Skin of body (tissue), 2 donors: ENCODE data around the gene PARP3. TPM values are rescaled to one million over a fixed set of nuclear protein-coding genes. Genes with fewer than 3 reads are reported as not detected.

Experiments
- DNase-seq: peaks from one replicate; lab custom pipeline; 2025; lab: John Stamatoyannopoulos, UW
- total RNA-seq: library from RNA; depleted of rRNA; stranded (reverse); fragments of >200 nt; gene quantifications from one replicate; pipeline ENCODE4 v1.2.3, GENCODE V29; 2014

PARP3 gene
- total RNA-seq, 1 donor from 2014 or later, result 3.7 TPM

DNA sequence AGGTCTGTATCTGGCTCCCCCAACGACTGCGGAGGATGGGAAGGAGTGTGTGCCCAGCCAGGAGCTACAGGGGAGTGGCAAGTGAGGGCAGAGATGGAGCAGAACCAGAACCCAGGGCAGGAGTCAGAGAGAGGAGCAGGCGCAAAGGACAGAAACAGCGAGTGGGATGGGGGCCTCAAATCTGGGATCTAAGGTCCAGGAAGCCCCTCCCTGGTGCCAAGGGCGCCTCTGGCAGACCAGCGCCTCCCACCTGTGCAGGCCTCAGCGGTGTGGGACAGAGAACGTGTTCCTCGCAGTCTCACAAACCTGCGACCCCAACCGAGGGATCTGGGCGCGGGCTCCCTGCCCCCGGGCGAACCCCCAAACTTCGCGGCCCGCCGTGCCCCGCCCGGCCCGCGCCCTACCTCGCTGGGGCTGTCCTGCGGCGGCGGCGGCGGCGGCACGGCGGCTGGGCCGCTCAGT is 24.8 kb downstream of the PARP3 start:
- DNase-seq, result peak; percentile 25

DNA sequence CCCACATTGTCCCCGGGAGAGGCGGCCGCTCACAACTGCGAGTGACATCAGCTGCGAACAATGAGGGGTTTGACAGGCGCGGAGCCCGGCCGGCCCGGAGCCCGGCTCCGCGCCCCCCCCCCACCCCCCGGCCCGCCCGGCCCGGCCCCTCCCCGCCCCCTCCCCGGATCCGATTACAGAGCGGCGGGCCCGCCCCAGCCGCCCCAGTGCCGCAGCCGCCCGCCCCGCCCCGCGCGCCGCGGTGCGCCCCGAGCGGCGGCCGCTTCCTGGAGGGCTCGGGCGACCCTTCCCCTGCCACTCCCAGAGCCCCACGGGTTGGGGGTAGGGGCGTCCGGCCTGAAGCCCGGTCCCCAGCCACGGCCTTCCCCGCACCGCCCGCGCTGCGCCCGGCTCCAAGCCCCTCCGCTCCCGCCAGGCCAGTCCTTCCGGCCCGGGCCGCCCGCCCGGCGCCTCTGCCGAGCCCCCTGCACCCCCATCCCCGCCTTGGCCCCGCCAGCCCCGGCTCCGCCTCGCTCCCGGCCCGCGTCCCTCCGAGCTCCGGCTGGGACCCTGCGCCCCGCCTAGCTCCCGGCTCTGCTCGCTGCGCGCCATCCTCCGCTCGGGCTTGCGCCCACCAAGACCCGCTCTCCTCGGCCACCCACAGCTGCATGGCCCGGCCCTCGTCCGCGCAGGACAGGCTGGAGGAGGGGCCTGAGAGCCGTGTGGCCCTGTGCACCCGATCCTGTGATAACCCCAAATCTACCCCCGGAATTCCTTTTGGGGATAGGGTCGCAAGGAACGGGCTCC is 25.4 kb downstream of the PARP3 start, which contains the start of gene PCBP4:
PCBP4 (minus strand) TSS at position 71 of the 786 bp plus-strand sequence. CDS start 6,214 bp downstream, outside the sequence.
- DNase-seq, result peak; percentile 19

DNA sequence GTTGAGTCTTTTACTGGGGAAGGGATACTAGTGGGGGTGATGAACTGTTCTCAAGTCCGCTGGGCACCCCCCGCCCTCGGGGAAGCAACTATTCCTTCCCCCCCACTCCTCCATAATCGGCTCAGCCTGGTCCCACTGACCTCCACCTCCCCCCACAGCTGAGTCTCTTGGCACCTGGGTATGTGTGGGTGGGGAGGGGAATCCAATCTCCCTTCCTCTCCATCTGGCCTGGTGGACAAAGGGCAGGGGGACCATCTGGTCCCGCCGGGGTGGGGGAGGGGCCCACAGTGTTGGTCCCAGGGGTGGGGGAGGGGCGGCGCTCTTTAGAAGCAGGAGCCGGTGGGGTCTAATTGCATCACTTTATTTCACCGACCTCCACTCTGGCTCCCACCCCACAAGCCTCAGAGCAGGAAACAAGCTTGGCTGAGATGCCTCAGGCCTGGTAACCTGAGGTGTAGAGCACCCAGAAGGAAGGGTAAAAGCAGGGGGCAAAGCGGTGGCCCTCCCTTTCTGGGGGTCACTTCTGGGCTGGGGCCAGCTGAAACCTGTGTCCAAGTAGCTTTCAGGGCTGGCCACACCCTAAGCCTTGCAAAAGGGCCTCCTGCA is 26.1 kb downstream of the PARP3 start:
- no peak for DNase-seq

DNA sequence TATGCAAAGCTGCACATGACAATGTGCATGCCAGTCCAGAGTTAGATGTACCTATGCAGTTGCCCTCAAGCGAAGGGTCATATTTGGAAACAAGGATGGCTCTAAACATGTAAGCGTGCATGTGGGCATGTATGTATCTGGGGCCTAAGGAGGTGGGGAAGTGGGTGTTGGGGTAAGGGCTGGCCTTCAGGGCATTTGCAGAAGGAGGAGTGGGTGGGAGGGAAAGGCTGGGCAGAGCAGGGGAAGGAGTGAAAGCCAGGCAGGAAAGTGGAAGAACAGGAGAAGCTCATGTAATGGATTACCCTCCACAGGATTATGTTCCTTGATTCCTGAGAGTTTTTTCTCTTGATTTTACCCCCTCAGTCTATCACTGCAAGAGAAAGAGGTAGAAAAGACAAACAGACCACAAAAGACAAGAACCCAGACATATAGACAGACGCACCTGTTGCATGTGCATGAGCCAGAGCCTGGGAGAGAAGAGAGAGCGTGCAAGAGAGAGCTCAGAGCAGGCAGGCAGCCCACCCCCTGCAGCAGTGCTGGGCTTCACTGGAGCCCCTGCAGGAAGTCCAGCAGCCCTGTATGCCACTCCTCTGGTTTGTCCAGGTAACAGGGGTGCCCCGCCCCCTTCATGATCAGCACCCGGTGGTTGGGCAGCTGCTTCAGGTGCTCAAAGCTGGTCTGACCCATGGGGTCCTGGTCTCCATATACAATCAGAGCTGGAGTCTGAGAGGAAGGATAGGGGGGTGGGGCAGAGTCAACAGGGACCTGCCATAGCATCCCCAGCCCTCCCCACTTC is 26.9 kb downstream of the PARP3 start:
- DNase-seq, result no peak

DNA sequence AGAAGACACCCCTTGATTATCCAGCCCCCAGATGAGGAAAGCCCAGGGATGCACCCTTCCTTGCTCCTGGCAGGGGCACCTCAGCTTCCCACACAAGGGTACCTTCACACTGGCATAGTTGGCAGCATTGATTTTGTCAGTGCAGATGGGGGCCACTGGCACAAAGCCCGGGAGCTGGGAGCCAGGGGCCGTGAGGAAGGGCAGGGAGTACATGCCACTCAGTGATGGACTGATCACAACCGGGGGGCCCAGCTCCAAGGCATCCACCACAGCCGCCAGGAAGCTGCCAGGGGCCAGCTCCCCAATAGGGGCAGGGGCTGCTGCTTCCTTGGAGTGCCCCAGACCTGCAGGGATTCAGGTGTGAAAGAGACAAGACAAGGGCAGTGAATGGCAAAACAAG is 27.7 kb downstream of the PARP3 start:
- no peak for DNase-seq

DNA sequence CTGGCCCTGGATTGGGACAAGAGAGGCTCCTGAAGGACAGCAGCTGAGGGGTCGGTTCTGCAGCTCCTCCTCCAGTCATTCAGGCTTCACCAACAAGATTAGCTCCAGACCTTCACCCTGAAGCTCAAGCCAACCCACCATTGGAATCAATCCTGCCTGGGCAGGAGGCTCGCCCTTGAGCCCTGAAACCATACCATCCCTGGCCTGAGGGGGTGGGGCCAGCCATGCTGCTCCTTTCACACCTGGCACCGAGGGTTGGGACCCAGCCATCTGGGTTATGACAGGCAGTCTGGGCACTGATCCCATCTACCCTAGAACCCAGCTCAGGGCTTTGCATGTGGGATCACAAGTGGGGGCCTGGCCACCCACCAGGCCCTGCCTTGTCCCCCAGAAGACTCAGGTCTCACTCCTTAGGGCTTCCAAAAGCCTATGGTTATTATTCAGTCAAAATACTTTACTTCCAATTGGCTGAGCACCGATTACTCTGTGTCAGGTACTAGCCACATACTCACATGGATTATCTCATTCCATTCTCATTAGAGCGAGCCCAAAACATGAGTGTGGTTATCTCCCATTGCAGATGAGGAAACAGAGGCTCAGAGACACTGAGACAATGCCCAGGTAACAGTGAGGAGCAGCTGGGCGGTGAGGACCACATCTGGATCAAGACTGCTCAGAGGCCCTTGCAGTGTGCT is 28.6 kb downstream of the PARP3 start:
- no peak for DNase-seq

DNA sequence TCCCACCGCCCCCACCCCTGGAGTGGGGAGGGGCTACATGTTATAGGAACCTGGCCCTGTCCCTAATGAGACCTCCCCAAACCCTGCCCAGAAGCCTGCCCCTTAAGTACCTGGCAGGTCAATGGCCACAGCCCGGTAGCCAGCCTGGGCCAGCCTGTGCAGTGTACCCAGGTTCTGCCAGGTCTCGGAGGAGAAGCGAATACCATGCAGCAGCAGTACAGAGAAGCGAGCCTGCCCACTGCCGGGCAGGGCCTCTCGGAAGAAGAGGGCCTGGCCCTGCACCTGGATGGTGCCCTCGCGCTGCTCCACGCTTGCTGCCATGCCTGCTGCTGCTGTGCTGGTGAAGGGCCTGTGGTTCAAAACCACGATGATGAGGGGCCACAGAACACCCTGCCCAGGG is 29.2 kb downstream of the PARP3 start:
- DNase-seq, result no peak

DNA sequence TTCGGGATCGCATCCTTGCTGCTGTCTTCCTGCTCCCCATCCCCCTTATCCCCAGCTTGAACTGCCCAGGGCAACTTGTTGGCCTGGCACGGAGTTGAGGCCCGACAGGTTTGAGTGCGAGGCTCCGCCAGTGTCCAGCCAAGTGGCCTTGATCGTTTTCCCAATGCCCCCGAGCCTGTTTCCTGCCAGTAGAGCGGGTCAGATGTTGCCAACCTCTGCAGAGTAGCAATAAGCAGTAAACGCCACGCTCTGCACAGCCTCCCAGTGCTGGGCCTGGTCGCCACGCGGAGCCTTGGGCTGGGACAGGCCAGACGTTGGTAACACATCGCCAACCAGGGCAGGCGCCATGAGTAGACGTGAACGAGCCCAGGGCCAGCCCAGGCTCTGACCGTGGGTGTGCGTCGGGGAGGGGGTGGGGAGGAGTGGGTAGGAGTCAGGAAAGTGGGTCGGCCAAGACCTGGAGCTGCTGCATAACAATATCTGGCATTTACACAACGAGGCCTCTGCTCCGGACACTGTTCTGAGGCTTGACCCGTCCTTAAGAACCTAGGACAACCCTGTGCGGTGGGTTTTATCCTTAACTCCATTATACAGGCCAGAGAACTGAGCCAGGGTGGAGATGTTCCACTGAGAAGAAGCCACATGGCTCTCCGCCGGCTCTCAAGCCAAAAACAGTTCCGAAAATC is 32.3 kb downstream of the PARP3 start:
- DNase-seq, result no peak

DNA sequence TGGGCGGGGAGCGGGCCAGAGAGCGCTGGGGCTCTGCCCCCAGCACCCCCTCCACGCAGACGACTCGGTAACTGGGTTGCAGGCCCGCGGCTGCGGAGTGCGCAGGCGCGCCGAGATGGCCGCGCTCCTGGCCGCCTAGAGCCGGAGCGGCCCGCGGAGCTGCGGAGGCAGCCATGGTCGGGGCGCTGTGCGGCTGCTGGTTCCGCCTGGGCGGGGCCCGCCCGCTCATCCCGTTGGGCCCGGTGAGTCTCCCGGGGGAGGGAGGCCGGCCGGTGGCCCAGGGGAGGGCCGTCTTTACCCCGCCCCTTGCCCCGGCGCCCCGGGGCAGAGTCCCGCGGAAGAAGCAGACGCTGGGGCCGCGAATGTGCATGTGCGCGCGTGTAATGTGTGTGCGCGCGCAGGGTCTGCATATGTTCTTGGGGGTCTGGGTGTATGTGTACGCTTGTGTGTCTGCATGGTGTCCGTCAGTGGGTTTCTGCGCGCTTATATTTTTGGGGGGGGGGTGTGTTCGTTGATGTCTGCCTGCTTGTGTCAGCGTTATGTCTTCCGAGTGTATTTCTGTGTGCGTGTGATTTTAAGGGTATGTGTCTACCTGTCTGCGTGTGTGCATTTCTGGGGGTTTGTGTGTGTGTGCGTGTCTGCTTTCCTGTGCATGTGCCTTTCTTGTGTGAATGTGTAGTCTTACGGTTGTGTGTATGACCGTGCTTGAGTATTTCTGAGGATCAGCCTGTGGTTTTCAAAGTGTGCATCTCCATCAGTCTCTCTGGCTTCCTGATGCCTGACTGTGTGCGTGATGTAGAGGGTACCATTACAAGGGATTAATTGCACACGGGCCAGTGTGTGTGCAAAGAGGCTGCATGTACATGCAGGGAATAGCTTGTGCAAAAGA is 33.0 kb downstream of the PARP3 start, which contains the start of gene ABHD14A:
ABHD14A (plus strand) TSS at position 102 of the 889 bp plus-strand sequence; CDS start at position 174, 72 bp downstream.
- DNase-seq, result peak; percentile 59

DNA sequence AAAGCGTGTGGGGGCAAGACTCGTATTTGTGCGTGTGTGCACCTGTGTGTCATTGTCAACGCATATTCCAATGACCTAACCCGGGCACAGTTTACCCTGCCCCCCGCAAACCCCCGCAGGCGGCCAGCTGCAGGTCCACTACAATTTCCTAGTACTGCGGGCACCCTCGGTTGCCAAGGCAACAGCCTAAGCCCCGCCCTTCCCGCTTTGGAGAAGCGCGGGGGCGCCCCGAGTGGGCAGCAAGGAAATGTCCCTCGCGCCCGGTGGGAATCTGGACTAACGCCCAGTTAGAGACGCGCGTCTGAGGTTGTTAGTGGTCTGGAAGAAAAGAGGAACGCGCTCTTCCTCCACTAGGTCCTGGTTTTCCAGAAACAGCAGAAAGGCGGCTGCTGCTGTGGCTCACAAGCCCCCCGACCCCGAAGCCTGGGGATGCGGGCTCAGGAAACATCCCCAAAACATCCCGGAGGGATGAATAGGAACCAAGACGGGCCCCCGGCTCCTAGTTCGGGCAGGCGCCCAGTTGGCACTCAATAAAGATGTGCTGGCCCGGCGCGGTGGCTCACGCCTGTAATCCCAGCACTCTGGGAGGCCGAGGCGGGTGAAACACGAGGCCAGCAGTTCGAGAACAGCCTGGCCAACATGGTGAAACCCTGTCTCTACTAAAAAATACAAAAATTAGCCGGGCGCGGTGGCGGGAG is 33.8 kb downstream of the PARP3 start:
- DNase-seq, result no peak

DNA sequence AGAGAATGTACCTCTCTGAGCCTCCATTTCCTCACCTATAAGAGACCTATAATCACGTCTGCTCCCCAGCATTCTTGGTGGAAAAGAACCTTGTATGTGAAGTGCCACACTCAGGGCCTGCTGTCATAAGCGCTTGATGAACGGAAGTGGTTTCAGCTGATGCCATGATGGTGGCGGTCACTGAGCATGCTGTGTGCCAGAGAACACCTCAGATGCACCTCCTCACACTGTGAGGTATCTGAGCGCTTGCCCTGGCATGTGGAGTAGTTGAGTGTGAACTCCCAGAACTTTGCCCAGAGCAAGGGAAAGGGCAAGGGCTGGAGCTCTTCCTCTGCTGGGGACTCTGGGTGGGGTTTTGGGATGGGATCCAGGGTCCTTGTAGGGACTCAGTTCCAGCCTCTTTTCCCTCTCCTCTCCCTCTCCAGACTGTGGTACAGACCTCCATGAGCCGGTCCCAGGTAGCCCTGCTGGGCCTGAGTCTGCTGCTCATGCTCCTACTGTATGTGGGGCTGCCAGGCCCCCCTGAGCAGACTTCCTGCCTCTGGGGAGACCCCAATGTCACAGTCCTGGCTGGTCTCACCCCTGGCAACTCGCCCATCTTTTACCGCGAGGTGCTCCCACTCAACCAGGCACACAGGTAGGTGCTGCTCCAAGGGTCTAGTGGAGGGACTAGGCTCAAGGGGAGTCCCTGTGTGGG is 35.4 kb downstream of the PARP3 start:
- no peak for DNase-seq

DNA sequence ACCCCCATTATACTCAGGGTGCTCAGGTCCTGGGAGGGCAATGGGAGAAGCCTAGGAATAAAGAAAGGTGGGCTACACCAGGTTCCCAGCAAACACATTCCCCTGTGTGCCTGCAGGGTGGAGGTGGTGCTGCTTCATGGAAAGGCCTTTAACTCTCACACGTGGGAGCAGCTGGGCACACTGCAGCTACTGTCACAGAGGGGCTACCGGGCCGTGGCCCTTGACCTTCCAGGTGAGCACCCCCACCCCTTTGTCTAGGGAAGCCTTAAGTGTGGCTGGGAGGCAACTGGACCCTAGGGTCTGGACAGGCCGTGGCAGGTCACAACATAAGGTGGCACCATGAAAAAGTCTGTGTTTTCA is 36.0 kb downstream of the PARP3 start:
- DNase-seq, result no peak

DNA sequence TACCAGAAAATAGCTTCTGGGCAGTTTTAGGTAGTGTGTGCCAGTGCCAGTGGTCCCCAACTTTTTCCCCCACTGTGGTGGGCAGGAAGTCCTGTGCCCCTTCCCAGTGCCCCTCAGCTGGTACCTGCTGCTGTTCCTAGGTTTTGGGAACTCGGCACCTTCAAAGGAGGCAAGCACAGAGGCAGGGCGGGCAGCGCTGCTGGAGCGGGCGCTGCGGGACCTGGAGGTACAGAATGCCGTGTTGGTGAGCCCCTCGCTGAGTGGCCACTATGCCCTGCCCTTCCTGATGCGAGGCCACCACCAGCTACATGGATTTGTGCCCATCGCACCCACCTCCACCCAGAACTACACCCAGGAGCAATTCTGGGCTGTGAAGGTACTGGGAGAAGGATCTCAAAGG is 38.1 kb downstream of the PARP3 start:
- no peak for DNase-seq

DNA sequence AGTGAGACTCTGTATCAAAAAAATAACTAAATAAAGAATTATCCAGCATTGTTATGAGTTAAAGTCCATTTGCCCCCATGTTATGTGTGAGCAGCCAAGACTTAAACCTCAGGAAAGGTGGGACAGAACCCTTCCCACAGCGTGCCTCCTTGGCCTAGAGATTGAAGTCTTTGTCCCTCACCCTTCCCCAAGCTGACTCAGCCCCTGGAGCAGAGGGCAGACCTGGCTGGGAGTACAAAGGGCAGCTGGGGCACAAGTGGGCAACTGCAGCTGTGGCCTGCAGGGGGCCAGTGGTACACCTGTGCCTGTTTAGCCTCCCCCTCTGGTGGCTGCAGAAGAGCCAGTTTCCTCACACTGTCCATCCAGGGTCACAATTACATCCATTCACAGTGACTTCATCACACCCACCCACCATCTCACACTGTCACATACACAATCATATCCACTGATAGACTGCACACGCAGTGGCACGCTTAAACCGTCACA is 40.2 kb downstream of the PARP3 start:
- no peak for DNase-seq

DNA sequence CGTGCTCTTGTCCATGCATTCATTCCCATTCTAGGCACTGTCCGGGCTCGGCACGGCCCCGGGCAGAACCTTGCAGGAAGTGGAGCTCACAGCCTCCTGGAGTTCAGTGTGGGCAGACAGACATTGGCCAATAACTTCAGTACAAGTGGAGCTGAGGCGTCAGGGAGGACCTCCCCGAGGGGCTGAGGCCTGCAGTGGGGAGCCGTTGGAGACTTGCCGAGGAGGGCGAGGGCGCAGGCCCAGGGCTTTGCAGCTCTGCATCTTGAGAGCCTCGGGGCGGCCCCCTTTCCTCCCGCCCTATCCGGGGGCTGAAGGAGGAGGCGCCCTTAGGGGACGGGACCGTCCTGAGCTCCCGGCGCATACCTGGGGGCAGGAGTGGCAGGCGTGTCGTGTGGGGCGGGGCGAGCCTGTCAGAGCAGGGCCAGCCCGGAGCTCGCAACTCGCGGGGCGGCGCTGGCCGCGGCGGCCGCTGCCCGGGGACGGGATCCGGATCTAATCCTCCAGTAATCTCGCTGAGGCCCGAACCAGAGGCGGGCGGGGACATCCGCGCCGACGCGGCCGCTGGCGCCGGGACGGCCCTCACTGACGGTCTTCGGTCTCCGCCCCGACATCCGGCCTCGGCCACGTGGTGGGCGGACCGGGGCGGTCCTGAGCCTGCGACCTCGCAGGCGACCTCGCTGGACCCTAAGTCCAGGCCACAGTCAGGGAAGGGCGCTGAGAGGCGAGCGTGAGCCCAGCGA is 40.8 kb downstream of the PARP3 start, which contains the start of gene ACY1:
ACY1 (plus strand) TSS at position 698 of the 740 bp plus-strand sequence. CDS start 530 bp downstream, outside the sequence.
- DNase-seq, result peak; percentile 78

DNA sequence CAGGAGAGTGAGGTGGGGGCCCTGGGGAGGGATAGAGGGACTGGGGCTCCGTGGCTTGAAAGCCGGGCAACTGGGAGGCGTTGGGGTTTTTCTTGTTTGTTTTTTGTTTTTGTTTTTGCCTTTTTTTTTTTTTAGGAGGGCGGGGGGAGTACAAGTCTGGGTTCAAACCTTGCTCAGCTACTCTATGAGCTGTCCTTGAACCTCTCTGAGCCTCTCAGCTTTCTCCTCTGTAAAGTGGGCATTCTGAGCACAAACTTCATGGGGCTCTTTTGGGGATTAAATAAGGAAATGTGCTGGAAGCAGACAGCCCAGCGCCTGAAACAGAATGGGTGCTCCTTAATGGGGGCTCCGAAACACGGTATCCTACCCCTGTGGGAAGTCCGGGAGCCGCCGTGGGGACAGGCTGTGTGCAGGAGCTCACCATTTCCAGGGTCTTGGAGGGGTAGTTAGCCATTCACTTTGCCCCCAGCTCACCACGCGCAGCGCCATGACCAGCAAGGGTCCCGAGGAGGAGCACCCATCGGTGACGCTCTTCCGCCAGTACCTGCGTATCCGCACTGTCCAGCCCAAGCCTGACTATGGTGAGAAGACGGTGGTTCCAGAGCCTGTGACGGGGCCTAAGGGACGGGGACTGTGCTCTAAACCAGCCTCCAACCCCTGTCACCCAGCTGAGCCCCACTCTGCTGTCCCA is 41.6 kb downstream of the PARP3 start:
- DNase-seq, result no peak

DNA sequence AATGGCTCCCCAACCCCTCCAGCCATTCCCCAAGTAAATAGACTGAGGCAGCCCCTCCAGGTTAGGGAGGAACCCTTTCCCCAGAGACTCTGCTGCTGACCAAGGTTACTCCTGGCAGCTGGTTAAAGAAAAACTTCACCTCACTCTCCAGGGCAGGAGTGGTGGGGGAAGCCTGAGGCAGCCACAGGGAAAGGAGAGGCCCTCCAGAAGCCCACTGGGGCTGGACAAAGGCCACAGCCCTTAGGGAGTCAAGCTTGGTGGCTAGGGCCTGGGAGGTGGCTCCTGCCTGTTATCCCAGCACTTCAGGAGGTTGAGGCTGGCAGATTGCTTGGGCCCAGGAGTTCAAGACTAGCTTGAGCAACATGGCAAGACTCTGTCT is 42.1 kb downstream of the PARP3 start:
- no peak for DNase-seq
